HAP-1 (cell line): ENCODE measurements around the gene FTO.
"Not testable (repeated sequence)": the region's sequence is repeated elsewhere in the genome, so short reads cannot be mapped to it uniquely, and the experiment has no call there.

Experiments used
- DNase-seq, 2 experiments: peaks; one replicate each; pipeline ENCODE4 v3.0.0-alpha.2; 2016 to 2020; ENCODE audit warnings: low spot score in 2 of 2
- H3K27me3 ChIP-seq: fragments of 250-450 bp; sonication (Bioruptor Pico); 2 replicates; pipeline ENCODE4 v1.5.1; 2020; ENCODE audit warnings: low read depth, mild to moderate bottlenecking, moderate library complexity
- H3K36me3 ChIP-seq: fragments of 250-450 bp; sonication (Bioruptor Pico); replicated peaks from 2 replicates; pipeline ENCODE4 v1.5.1; 2020; ENCODE audit warnings: mild to moderate bottlenecking
- H3K4me1 ChIP-seq: fragments of 250-450 bp; sonication (Bioruptor Pico); 2 replicates; pipeline ENCODE4 v1.5.1; 2020; ENCODE audit warnings: mild to moderate bottlenecking
- H3K4me3 ChIP-seq: fragments of 250-450 bp; sonication (Bioruptor Pico); 2 replicates; pipeline ENCODE4 v1.5.1; 2020; ENCODE audit warnings: mild to moderate bottlenecking, moderate library complexity
- H3K9me3 ChIP-seq: fragments of 250-450 bp; sonication (Bioruptor Pico); 2 replicates; pipeline ENCODE4 v1.5.1; 2020; ENCODE audit warnings: mild to moderate bottlenecking, moderate library complexity
- in situ Hi-C: fragments of 300-500 bp; cut with MboI; formaldehyde crosslinking; loops from 3 replicates; pipeline ENCODE4 v1.14.3; 2020; ENCODE audit warnings: low sequenced_read_pairs, inconsistent platforms, mixed read lengths

The FTO gene

DNA sequence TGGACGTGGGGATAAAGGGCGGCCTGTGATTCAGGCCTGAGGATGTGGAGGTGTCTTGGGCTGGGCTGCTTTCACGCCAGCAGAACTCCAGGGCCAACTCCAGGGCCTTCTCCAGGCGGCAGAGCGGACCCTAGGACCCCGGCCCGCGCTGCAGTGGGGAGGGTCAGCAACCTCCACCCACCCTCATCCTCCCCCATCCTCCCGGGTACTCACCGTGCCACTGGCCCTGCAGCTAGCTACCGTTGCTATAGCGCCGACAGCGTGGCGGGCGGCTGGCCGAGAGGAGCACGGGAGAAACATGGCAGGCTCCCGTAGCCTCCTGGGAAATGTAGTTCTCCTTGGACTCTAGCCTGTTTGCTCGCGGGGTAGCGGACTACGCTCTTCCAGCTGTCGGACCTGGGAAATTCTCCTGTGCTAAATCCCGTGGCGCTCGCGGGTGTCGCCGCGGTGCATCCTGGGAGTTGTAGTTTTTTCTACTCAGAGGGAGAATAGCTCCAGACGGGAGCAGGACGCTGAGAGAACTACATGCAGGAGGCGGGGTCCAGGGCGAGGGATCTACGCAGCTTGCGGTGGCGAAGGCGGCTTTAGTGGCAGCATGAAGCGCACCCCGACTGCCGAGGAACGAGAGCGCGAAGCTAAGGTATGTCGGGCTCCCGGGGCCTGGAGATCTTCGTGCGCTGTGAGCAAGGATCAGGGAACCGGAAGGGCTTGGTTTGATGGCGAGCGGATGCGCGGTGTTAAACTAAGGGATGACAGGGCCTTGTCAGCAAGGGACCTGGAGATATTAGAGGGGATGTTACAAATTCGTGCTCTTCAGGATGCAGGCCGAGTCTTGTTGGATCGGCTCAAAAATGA is at the start of gene FTO, which contains the start of gene RPGRIP1L:
TSS of gene FTO (plus strand) at position 567 of the 855 bp plus-strand sequence.
TSS of gene RPGRIP1L (minus strand) at position 270 of the 855 bp plus-strand sequence. CDS start 3,136 bp downstream, outside the sequence.
- peak; percentile 99 to 100 for DNase-seq
- H3K4me3 ChIP-seq, result peak within 1 kb of the TSS; percentile 60
- peaks cover 4% of the 10 kb centered on the region; the same call in 1 of the 2 replicates for H3K36me3 ChIP-seq
- no peaks in the 10 kb centered on the region for H3K27me3 ChIP-seq
- in situ Hi-C loops, result no loop called here
- peaks cover 12% of the 10 kb centered on the region for H3K4me1 ChIP-seq
- no peaks in the 10 kb centered on the region for H3K9me3 ChIP-seq

DNA sequence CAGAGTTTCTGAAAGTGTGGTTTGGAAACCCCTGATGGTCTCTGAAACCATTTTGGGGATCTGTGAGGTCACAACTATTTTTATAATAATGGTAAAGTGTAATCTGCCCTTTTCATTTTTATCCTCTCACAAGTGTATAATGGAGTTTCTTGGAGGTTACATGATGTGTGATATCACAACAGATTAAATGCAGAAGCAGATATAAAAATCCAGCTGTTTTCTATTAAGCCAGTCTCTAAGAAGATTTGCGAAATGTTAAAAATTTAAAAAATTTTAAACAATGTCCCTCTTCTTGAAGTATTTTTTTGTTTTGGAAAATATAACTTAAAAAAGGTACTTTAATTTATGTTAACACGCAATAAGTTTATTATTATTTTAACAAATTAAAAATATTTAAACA is 49.0 kb upstream of the FTO start:
- no peak for DNase-seq
- Histone ChIP-seq H3K9me3 (no peaks in the 10 kb centered on the region), H3K4me3 (no peak overlapping the region), H3K36me3 (peaks cover 11% of the 10 kb centered on the region), H3K4me1 (no peaks in the 10 kb centered on the region), H3K27me3 (no peaks in the 10 kb centered on the region)
- in situ Hi-C loops, result no loop called here

DNA sequence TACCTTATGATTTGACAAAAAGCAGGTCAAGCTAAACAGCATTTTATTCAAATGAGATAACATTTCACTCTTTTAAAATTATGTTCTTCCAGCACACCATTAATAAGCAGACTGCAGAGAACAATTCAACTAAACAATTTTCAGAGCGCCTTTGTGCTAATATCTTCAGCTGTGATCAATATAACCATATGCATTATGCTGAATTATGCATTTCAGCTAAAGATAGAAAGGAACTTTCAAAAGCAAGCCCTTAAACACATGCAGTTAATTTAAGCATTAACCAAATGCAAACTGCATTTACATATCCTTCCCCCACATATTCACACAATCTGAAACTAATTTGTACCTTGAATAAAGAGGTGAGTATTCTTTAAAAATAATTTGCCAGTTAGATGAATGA is 41.9 kb upstream of the FTO start:
- peak in 1 of 2 experiments; percentile 14 for DNase-seq
- Histone ChIP-seq H3K4me3 (no peak overlapping the region), H3K4me1 (peaks cover 22% of the 10 kb centered on the region), H3K27me3 (no peaks in the 10 kb centered on the region), H3K36me3 (no peaks in the 10 kb centered on the region), H3K9me3 (no peaks in the 10 kb centered on the region)
- in situ Hi-C loops, result no loop called here

- no peak for DNase-seq
- H3K4me1 ChIP-seq, result peaks cover 27% of the 10 kb centered on the region
- no peaks in the 10 kb centered on the region for H3K36me3 ChIP-seq
- in situ Hi-C loops, result no loop called here
- no peak overlapping the region for H3K4me3 ChIP-seq
- no peaks in the 10 kb centered on the region for H3K27me3 ChIP-seq
- no peaks in the 10 kb centered on the region for H3K9me3 ChIP-seq
Observed at GRCh38 chr16:53664724-53665345, 39.1 kb upstream of the FTO start.

- Histone ChIP-seq H3K4me1 (peaks cover 22% of the 10 kb centered on the region), H3K36me3 (no peaks in the 10 kb centered on the region), H3K4me3 (no peak overlapping the region), H3K27me3 (no peaks in the 10 kb centered on the region), H3K9me3 (no peaks in the 10 kb centered on the region)
- peak; percentile 33 to 79 for DNase-seq
- in situ Hi-C loops, result no loop called here
Observed at GRCh38 chr16:53666786-53667415, 37.1 kb upstream of the FTO start.

DNA sequence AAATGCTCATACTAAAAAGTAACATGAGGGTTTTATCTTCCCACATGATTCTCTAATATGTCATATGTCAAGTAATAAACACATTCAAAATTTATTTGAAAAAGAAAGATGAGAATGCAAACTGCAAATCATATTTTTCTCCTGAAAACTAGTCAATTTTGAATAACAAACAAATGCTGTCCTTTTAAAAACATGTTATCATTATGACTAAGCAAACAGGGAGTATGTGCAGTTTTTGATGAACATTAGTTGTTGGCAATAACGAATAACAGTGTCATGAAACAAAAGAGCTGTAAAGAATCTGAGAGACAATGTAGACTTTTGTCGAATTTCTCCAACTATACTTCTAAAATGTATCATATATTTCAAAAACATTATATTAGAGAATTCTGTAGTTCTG is 35.1 kb upstream of the FTO start:
- peaks cover 24% of the 10 kb centered on the region for H3K4me1 ChIP-seq
- in situ Hi-C loops, result no loop called here
- H3K36me3 ChIP-seq, result no peaks in the 10 kb centered on the region

GRCh38 chr16:53672461-53672860 is 31.5 kb upstream of the FTO start:
- DNase-seq, result peak in 1 of 2 experiments; percentile 77
- Histone ChIP-seq H3K4me3 (no peak overlapping the region), H3K36me3 (no peaks in the 10 kb centered on the region), H3K4me1 (peaks cover 14% of the 10 kb centered on the region), H3K9me3 (no peaks in the 10 kb centered on the region), H3K27me3 (no peaks in the 10 kb centered on the region)
- in situ Hi-C loops, result no loop called here

More for the DNA sequence above, 35.1 kb upstream of the FTO start:
- Histone ChIP-seq H3K9me3 (no peaks in the 10 kb centered on the region), H3K4me3 (no peak overlapping the region), H3K27me3 (no peaks in the 10 kb centered on the region)
- DNase-seq, result no peak

- no peak for DNase-seq
- H3K27me3 ChIP-seq, result no peaks in the 10 kb centered on the region
- no peaks in the 10 kb centered on the region for H3K9me3 ChIP-seq
- in situ Hi-C loops, result no loop called here
- no peaks in the 10 kb centered on the region for H3K36me3 ChIP-seq
- no peak overlapping the region for H3K4me3 ChIP-seq
- H3K4me1 ChIP-seq, result peaks cover 14% of the 10 kb centered on the region
Observed at GRCh38 chr16:53673189-53673588, 30.8 kb upstream of the FTO start.

DNA sequence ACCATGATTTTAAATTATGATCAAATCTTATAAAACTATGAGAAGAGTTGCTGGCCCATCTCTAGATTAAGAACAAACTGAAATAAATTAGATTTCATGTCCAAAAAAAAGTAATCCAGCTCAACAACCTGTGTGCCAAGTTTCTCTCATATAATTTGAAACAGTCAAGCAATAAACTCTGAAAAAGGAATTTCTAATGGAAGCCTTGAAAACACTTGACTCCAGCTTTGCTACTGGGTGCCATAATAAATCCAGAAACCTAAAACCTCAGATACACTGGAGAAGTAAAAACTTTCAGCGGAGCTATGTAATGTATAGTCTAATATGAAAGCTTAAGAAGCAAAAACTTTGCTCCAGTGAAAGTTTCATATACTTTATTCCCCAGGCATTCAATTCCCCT is 25.8 kb upstream of the FTO start:
- DNase-seq, result no peak
- H3K36me3 ChIP-seq, result no peaks in the 10 kb centered on the region
- in situ Hi-C loops, result no loop called here
- no peak overlapping the region for H3K4me3 ChIP-seq
- H3K27me3 ChIP-seq, result no peaks in the 10 kb centered on the region
- H3K4me1 ChIP-seq, result peaks cover 11% of the 10 kb centered on the region
- no peaks in the 10 kb centered on the region for H3K9me3 ChIP-seq

DNA sequence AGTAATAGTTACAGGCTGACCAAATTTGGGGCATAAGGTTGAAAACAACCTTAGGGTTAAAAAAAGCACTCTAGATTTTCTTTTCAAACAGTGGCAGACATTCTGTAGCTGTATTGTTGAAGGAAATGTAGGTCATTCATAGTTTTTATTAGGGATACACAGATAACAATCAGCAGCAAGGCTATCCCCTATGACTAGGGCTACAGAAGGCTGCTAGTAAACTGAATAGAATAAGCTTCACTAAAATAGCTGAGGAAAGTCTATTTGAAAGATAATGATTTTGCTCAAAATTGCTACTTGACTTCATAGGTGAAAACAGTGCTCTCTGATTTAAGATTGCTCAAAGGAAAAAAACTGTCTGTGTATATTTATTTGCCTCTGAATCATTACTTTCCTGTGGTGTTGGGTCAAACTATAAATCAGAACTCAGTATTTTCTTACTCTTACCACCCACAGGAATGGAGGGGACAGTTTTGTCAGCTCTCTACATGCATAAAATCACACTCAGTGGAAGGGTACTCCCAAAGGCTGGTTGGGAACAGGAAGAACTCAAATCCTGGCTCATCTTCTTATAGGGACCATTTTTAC is 25.1 kb upstream of the FTO start:
- peak in 1 of 2 experiments; percentile 81 for DNase-seq
- Histone ChIP-seq H3K4me3 (no peak overlapping the region), H3K27me3 (no peaks in the 10 kb centered on the region), H3K4me1 (peaks cover 11% of the 10 kb centered on the region), H3K36me3 (no peaks in the 10 kb centered on the region), H3K9me3 (no peaks in the 10 kb centered on the region)
- in situ Hi-C loops, result no loop called here

DNA sequence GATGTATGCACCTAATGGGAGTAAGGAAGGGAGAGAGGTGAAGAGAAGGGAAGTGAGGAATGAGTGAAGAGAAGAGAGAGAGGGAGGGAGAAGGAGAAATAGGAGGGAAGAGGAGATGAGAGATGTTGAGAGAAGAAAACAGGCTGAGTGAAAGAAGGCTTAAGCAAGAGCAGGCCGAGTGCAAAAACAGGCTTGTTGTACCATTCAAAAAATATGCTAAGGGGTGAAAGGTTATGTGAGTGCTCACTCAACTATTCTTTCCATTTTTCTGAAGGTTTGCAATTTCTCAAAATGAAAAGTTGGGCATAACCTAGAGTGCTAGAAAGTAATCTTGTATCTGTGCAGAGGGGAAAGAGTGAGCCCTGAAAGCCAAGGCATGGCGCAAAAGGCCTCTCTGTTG is 23.2 kb upstream of the FTO start:
- H3K4me3 ChIP-seq, result no peak overlapping the region
- peaks cover 11% of the 10 kb centered on the region for H3K4me1 ChIP-seq
- in situ Hi-C loops, result no loop called here
- no peaks in the 10 kb centered on the region for H3K36me3 ChIP-seq
- H3K27me3 ChIP-seq, result no peaks in the 10 kb centered on the region
- DNase-seq, result no peak
- no peaks in the 10 kb centered on the region for H3K9me3 ChIP-seq

- H3K4me3 ChIP-seq, result no peak overlapping the region
Observed at GRCh38 chr16:53681354-53681753, 22.6 kb upstream of the FTO start.

GRCh38 chr16:53685334-53685733 is 18.6 kb upstream of the FTO start:
- H3K9me3 ChIP-seq, H3K4me3 ChIP-seq, H3K27me3 ChIP-seq, in situ Hi-C loops, H3K36me3 ChIP-seq, H3K4me1 ChIP-seq, DNase-seq: not testable (repeated sequence)

More at GRCh38 chr16:53681354-53681753, 22.6 kb upstream of the FTO start:
- DNase-seq, result no peak
- in situ Hi-C loops, result no loop called here
- H3K9me3 ChIP-seq, result no peaks in the 10 kb centered on the region
- H3K27me3 ChIP-seq, result no peaks in the 10 kb centered on the region
- no peaks in the 10 kb centered on the region for H3K36me3 ChIP-seq
- H3K4me1 ChIP-seq, result peaks cover 11% of the 10 kb centered on the region
